ENCODE results near the gene CDH4.

Gene CDH4

GRCh38 chr20:61954276-61955021 is 702.4 kb downstream of the CDH4 start:
- in situ Hi-C loops (cut with MboI; ENCODE audit: low sequenced_read_pairs) = no loop called here
- Histone ChIP-seq H3K4me3 (no peak overlapping the region), H3K36me3 (replicated peaks) (no peaks in the 10 kb centered on the region), H3K27me3 (ENCODE audit: low read depth) (no peaks in the 10 kb centered on the region), H3K9me3 (no peaks in the 10 kb centered on the region), H3K4me1 (no peaks in the 10 kb centered on the region)
- peak in 1 of 2 experiments; percentile 6 for DNase-seq (ENCODE audit: low spot score in 2 of 2)

- no peak overlapping the region for H3K4me3 ChIP-seq
- in situ Hi-C loops (cut with MboI; ENCODE audit: low sequenced_read_pairs) = no loop called here
- H3K36me3 ChIP-seq (replicated peaks) = no peaks in the 10 kb centered on the region
- no peaks in the 10 kb centered on the region for H3K4me1 ChIP-seq
- H3K9me3 ChIP-seq = no peaks in the 10 kb centered on the region
- H3K27me3 ChIP-seq (ENCODE audit: low read depth) = no peaks in the 10 kb centered on the region
- DNase-seq (ENCODE audit: low spot score in 2 of 2) = no peak
Measured at GRCh38 chr20:61955668-61956395, 703.8 kb downstream of the CDH4 start.

GRCh38 chr20:61956396-61957342 is 704.6 kb downstream of the CDH4 start:
- in situ Hi-C loops (cut with MboI; ENCODE audit: low sequenced_read_pairs) = no loop called here
- Histone ChIP-seq H3K27me3 (ENCODE audit: low read depth) (no peaks in the 10 kb centered on the region), H3K4me1 (no peaks in the 10 kb centered on the region), H3K4me3 (no peak overlapping the region), H3K36me3 (replicated peaks) (no peaks in the 10 kb centered on the region), H3K9me3 (no peaks in the 10 kb centered on the region)
- peak; percentile 6 to 14 for DNase-seq (ENCODE audit: low spot score in 2 of 2)

GRCh38 chr20:61957961-61958715 is 706.1 kb downstream of the CDH4 start:
- no peaks in the 10 kb centered on the region for H3K4me1 ChIP-seq
- in situ Hi-C loops (cut with MboI; ENCODE audit: low sequenced_read_pairs) = no loop called here
- no peaks in the 10 kb centered on the region for H3K36me3 ChIP-seq (replicated peaks)
- DNase-seq (ENCODE audit: low spot score in 2 of 2) = peak in 1 of 2 experiments; percentile 3
- H3K9me3 ChIP-seq = no peaks in the 10 kb centered on the region
- no peak overlapping the region for H3K4me3 ChIP-seq
- H3K27me3 ChIP-seq (ENCODE audit: low read depth) = no peaks in the 10 kb centered on the region

GRCh38 chr20:61958773-61959700 is 707.0 kb downstream of the CDH4 start:
- peak in 1 of 2 experiments; percentile 7 for DNase-seq (ENCODE audit: low spot score in 2 of 2)
- no peaks in the 10 kb centered on the region for H3K9me3 ChIP-seq
- no peaks in the 10 kb centered on the region for H3K36me3 ChIP-seq (replicated peaks)
- H3K4me1 ChIP-seq = no peaks in the 10 kb centered on the region
- H3K4me3 ChIP-seq = no peak overlapping the region
- no peaks in the 10 kb centered on the region for H3K27me3 ChIP-seq (ENCODE audit: low read depth)
- in situ Hi-C loops (cut with MboI; ENCODE audit: low sequenced_read_pairs) = no loop called here

- no peaks in the 10 kb centered on the region for H3K36me3 ChIP-seq (replicated peaks)
- in situ Hi-C loops (cut with MboI; ENCODE audit: low sequenced_read_pairs) = no loop called here
- H3K4me1 ChIP-seq = no peaks in the 10 kb centered on the region
Measured at GRCh38 chr20:61960836-61961235, 708.8 kb downstream of the CDH4 start.

GRCh38 chr20:61963149-61963548 is 711.1 kb downstream of the CDH4 start:
- H3K4me3 ChIP-seq = no peak overlapping the region
- no peaks in the 10 kb centered on the region for H3K36me3 ChIP-seq (replicated peaks)
- DNase-seq (ENCODE audit: low spot score in 2 of 2) = peak in 1 of 2 experiments; percentile 4
- H3K27me3 ChIP-seq (ENCODE audit: low read depth) = no peaks in the 10 kb centered on the region
- in situ Hi-C loops (cut with MboI; ENCODE audit: low sequenced_read_pairs) = no loop called here
- H3K4me1 ChIP-seq = no peaks in the 10 kb centered on the region
- no peaks in the 10 kb centered on the region for H3K9me3 ChIP-seq

More at GRCh38 chr20:61960836-61961235, 708.8 kb downstream of the CDH4 start:
- Histone ChIP-seq H3K4me3 (no peak overlapping the region), H3K27me3 (ENCODE audit: low read depth) (no peaks in the 10 kb centered on the region), H3K9me3 (no peaks in the 10 kb centered on the region)
- DNase-seq (ENCODE audit: low spot score in 2 of 2) = no peak

GRCh38 chr20:61963885-61964674 is 712.0 kb downstream of the CDH4 start:
- in situ Hi-C loops (cut with MboI; ENCODE audit: low sequenced_read_pairs) = no loop called here
- no peaks in the 10 kb centered on the region for H3K9me3 ChIP-seq
- H3K36me3 ChIP-seq (replicated peaks) = no peaks in the 10 kb centered on the region
- DNase-seq (ENCODE audit: low spot score in 2 of 2) = peak in 1 of 2 experiments; percentile 4
- no peaks in the 10 kb centered on the region for H3K27me3 ChIP-seq (ENCODE audit: low read depth)
- H3K4me3 ChIP-seq = no peak overlapping the region
- no peaks in the 10 kb centered on the region for H3K4me1 ChIP-seq

- Histone ChIP-seq H3K27me3 (ENCODE audit: low read depth) (no peaks in the 10 kb centered on the region), H3K4me1 (no peaks in the 10 kb centered on the region), H3K36me3 (replicated peaks) (no peaks in the 10 kb centered on the region), H3K4me3 (no peak overlapping the region), H3K9me3 (no peaks in the 10 kb centered on the region)
- in situ Hi-C loops (cut with MboI; ENCODE audit: low sequenced_read_pairs) = no loop called here
- peak in 1 of 2 experiments; percentile 7 for DNase-seq (ENCODE audit: low spot score in 2 of 2)
Measured at GRCh38 chr20:61964675-61965605, 712.9 kb downstream of the CDH4 start.

GRCh38 chr20:61965606-61966491 is 713.8 kb downstream of the CDH4 start:
- H3K4me1 ChIP-seq = no peaks in the 10 kb centered on the region
- H3K9me3 ChIP-seq = no peaks in the 10 kb centered on the region
- DNase-seq (ENCODE audit: low spot score in 2 of 2) = peak in 1 of 2 experiments; percentile 41
- in situ Hi-C loops (cut with MboI; ENCODE audit: low sequenced_read_pairs) = no loop called here
- no peak overlapping the region for H3K4me3 ChIP-seq
- no peaks in the 10 kb centered on the region for H3K27me3 ChIP-seq (ENCODE audit: low read depth)
- no peaks in the 10 kb centered on the region for H3K36me3 ChIP-seq (replicated peaks)

All from HAP-1 (cell line).